Dermis microvascular lymphatic vessel endothelial cell (primary cell): ENCODE data around the gene GFOD1. TPM values are rescaled to one million over a fixed set of nuclear protein-coding genes. Genes with fewer than 3 reads are reported as not detected.
"Not testable (repeated sequence)": the region's sequence is repeated elsewhere in the genome, so short reads cannot be mapped to it uniquely, and the experiment has no call there.

ENCODE experiments used
- DNase-seq, 2 donors: peaks; one replicate each; pipeline versions ENCODE4 v3.0.0 to v3.0.0-alpha.2; 2010; ENCODE audit warnings: low read depth in 2 of 2
- total RNA-seq: library from RNA; depleted of rRNA; stranded (reverse); fragments of >200 nt; gene quantifications from 2 replicates; pipeline ENCODE4 v1.2.1, GENCODE V29; 2014

The GFOD1 gene
- total RNA-seq, 1 donor from 2014 or later: 26.7 TPM

- no peak for DNase-seq
Measured at GRCh38 chr6:13466304-13467215, 20.8 kb downstream of the GFOD1 start.

- no peak for DNase-seq
Measured at GRCh38 chr6:13465734-13466133, 21.7 kb downstream of the GFOD1 start.

- peak in 1 of 2 donors; percentile 49 for DNase-seq
Measured at GRCh38 chr6:13463941-13464340, 23.5 kb downstream of the GFOD1 start.

- no peak for DNase-seq
Measured at GRCh38 chr6:13463328-13463717, 24.1 kb downstream of the GFOD1 start.

GRCh38 chr6:13462458-13463327 lies 24.7 kb downstream of the GFOD1 start:
- DNase-seq: no peak

GRCh38 chr6:13461805-13462204 lies 25.6 kb downstream of the GFOD1 start:
- no peak for DNase-seq

- no peak for DNase-seq
Measured at GRCh38 chr6:13461307-13461706, 26.1 kb downstream of the GFOD1 start.

GRCh38 chr6:13460289-13460688 lies 27.1 kb downstream of the GFOD1 start:
- DNase-seq: not testable (repeated sequence)

GRCh38 chr6:13457577-13457976 lies 29.8 kb downstream of the GFOD1 start:
- no peak for DNase-seq

GRCh38 chr6:13455552-13455966 lies 31.8 kb downstream of the GFOD1 start:
- no peak for DNase-seq

- peak; percentile 25 to 62 for DNase-seq
Measured at GRCh38 chr6:13454286-13455221, 32.8 kb downstream of the GFOD1 start.

GRCh38 chr6:13453771-13454251 lies 33.6 kb downstream of the GFOD1 start:
- DNase-seq: peak; percentile 15 to 66

- DNase-seq: no peak
Measured at GRCh38 chr6:13453153-13453552, 34.2 kb downstream of the GFOD1 start.

- DNase-seq: no peak
Measured at GRCh38 chr6:13452346-13453117, 34.9 kb downstream of the GFOD1 start.

GRCh38 chr6:13451181-13451895 lies 36.1 kb downstream of the GFOD1 start:
- DNase-seq: no peak

- no peak for DNase-seq
Measured at GRCh38 chr6:13450628-13451027, 36.8 kb downstream of the GFOD1 start.

GRCh38 chr6:13447949-13448724 lies 39.3 kb downstream of the GFOD1 start:
- no peak for DNase-seq

- DNase-seq: no peak
Measured at GRCh38 chr6:13446381-13446780, 41.0 kb downstream of the GFOD1 start.

- no peak for DNase-seq
Measured at GRCh38 chr6:13445744-13446115, 41.7 kb downstream of the GFOD1 start.
